Kidney epithelial cell (primary cell): ENCODE measurements around the gene SELENOM. TPM values are rescaled to one million over a fixed set of nuclear protein-coding genes. Genes with fewer than 3 reads are reported as not detected.

Experiments
- DNase-seq: peaks from one replicate; pipeline ENCODE4 v3.0.0-alpha.2; 2010; ENCODE audit warnings: low read depth
- H3K27me3 ChIP-seq: 2 replicates; pipeline ENCODE4 v1.6.0; 2011; ENCODE audit warnings: low read length; ENCODE audit not compliant: control insufficient read depth, insufficient read depth
- H3K36me3 ChIP-seq: 2 replicates; pipeline ENCODE4 v1.5.1; 2011; ENCODE audit warnings: low read length; ENCODE audit not compliant: control insufficient read depth, insufficient read depth
- H3K4me3 ChIP-seq: 2 replicates; pipeline ENCODE4 v1.5.1; 2011; ENCODE audit warnings: low read depth, mild to moderate bottlenecking, control low read depth, low read length
- total RNA-seq: library from RNA; depleted of rRNA; stranded (reverse); fragments of >200 nt; gene quantifications from 2 replicates; pipeline ENCODE4 v1.2.3, GENCODE V29; 2015
- TF ChIP-seq, protein P1 (sequence below): IDR thresholded peaks from 2 replicates; pipeline ENCODE4 v1.5.1; 2011; ENCODE audit warnings: mild to moderate bottlenecking, moderate library complexity, low read length, control low read depth, inconsistent platforms; ENCODE audit not compliant: insufficient read depth, poor library complexity, severe bottlenecking

SELENOM gene
- total RNA-seq, 1 donor from 2014 or later = 55.2 TPM

DNA sequence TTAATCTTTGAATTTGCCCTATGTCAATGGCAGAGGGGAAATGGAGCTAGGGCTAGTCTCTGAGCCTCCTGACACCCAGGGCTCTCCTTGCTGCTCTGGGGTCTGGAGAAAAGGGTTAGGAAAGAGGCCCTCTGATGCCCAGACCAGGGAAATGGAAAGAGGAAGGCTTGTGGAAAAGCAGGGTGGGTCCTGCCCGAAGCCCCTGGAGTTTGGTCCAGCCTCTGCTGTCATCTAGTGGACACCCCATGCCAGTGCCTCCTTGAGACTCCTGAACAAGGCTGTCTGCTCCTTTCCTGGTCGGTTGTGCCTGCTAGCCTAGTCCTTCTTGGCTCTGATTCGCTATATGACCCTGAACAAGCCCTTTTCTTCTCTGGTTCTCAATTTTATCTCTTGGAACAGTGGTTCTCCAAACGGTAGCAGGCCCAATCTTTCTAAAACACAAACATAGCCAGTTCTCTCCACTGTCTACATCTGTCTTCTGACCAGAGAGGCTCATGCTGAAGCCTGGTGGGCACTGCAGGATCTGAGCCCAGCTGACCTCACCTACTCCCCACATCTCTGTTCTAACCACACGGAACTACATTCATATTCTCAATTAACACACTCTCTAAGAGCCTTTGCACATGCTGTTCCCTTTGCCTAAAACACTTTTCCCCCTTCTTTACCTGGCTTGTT lies 41.7 kb upstream of the SELENOM start:
- H3K36me3 ChIP-seq = no peaks in the 10 kb centered on the region
- TF ChIP-seq, protein P1, sequence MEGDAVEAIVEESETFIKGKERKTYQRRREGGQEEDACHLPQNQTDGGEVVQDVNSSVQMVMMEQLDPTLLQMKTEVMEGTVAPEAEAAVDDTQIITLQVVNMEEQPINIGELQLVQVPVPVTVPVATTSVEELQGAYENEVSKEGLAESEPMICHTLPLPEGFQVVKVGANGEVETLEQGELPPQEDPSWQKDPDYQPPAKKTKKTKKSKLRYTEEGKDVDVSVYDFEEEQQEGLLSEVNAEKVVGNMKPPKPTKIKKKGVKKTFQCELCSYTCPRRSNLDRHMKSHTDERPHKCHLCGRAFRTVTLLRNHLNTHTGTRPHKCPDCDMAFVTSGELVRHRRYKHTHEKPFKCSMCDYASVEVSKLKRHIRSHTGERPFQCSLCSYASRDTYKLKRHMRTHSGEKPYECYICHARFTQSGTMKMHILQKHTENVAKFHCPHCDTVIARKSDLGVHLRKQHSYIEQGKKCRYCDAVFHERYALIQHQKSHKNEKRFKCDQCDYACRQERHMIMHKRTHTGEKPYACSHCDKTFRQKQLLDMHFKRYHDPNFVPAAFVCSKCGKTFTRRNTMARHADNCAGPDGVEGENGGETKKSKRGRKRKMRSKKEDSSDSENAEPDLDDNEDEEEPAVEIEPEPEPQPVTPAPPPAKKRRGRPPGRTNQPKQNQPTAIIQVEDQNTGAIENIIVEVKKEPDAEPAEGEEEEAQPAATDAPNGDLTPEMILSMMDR = peak; percentile 99
- H3K4me3 ChIP-seq = no peak overlapping the region
- DNase-seq = no peak
- no peaks in the 10 kb centered on the region for H3K27me3 ChIP-seq

DNA sequence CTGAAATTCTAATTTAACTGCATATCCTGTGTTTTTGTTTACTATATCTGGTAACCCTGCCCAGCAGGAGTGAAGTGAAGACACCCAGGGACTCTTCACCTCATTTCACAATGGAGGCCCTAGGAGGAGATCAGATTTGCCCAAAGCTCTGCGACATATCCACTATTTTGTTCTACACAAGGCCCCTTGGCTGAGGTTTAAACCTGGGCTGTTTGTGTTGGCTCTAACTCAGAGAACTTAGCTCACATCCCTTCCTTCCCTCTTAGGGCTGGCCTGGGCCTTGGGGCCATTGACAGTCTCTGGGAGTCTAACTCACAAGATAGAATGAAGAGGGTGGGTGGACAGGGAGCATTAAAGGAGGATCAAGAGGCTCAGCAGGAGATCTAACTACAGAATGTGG lies 41.1 kb upstream of the SELENOM start:
- TF ChIP-seq, protein P1 = no peak
- no peak overlapping the region for H3K4me3 ChIP-seq
- no peaks in the 10 kb centered on the region for H3K36me3 ChIP-seq
- peaks cover 2% of the 10 kb centered on the region for H3K27me3 ChIP-seq
- no peak for DNase-seq

DNA sequence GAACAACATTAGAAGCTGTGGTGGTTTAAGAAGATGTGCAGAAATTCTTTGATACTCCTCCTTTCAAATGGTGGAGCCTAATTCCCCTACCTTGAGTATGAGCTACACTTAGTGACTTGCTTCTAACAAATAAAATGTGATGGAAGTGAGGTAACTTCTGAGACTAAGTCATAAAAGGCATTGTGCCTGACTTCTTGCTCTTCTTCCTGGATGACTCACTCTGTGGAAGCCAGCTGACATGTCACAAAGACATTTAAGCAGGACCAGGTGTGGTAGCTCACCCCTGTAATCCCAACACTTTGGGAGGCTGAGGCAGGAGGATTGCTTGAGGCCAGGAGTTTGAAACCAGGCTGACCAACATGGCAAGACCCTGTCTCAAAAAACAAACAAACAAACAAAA lies 36.9 kb upstream of the SELENOM start:
- Histone ChIP-seq H3K36me3 (no peaks in the 10 kb centered on the region), H3K4me3 (no peak overlapping the region), H3K27me3 (peaks cover 24% of the 10 kb centered on the region)
- TF ChIP-seq, protein P1 = no peak
- no peak for DNase-seq

DNA sequence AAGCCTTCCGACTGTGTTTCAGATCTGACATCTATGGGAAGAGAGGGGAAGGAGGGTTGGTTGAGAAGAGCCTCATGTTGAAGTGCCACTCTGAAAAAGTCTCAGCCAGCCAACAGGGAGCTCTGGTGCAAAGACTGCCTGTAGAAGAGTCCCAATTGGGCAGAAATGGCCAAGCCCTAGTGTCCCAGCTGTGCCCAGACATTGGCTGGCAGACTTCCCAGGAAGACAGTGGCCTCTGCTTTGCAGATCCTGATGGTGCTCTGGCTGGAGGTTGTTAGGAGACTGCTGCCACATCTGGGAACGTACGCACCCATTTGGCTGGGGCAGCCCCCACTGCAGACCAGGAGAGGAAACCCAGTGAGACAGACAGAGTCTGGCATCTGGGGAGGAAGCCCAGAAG lies 36.2 kb upstream of the SELENOM start:
- peaks cover 28% of the 10 kb centered on the region for H3K27me3 ChIP-seq
- no peak for DNase-seq
- TF ChIP-seq, protein P1 = no peak

DNA sequence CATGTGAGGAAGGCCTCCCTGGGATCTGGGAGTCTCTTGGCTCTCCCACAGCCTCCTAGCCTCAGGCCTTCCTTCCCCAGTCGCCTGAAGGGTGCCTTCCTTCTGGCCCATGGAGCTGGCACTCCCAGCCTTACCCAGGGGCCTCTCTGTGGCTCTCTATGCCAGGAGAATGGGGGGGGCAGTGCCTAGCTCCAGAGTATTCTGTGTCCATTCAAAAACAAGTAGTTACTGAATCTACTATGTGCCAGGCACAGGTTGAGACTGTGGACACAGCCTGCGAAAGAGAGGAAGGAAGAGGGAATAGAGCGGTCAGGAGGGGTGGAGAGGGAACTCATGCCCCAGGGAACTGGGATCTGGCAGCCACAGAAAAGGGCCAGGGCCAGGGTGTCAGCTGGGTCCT lies 35.7 kb upstream of the SELENOM start:
- DNase-seq = no peak
- Histone ChIP-seq H3K36me3 (no peaks in the 10 kb centered on the region), H3K4me3 (no peak overlapping the region), H3K27me3 (peaks cover 33% of the 10 kb centered on the region)
- TF ChIP-seq, protein P1 = no peak

More for the DNA sequence above, 36.2 kb upstream of the SELENOM start:
- Histone ChIP-seq H3K36me3 (no peaks in the 10 kb centered on the region), H3K4me3 (no peak overlapping the region)

DNA sequence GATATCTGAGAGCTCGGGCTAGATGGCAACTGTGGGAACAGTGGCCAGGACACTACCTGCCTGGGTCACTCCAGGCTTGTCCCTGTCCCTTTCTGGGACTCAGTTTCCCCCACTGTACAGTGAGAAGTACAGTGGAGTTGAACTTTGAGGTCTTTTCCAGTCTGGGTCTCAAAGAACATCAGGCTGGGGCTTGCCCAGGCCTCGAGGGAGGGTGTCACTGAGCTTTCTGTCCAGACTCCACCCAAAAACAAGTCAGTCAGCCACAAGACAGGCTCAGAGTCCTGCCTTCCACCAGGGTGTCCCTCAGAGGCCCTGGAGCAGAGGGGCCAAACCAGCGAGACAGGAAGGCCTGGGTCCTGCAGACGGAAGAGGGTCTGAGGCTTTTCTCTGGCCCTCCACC lies 34.9 kb upstream of the SELENOM start:
- Histone ChIP-seq H3K4me3 (no peak overlapping the region), H3K27me3 (peaks cover 33% of the 10 kb centered on the region), H3K36me3 (no peaks in the 10 kb centered on the region)
- TF ChIP-seq, protein P1 = no peak
- DNase-seq = no peak
